ENCODE results near the gene LMOD3.

Gene LMOD3

DNA sequence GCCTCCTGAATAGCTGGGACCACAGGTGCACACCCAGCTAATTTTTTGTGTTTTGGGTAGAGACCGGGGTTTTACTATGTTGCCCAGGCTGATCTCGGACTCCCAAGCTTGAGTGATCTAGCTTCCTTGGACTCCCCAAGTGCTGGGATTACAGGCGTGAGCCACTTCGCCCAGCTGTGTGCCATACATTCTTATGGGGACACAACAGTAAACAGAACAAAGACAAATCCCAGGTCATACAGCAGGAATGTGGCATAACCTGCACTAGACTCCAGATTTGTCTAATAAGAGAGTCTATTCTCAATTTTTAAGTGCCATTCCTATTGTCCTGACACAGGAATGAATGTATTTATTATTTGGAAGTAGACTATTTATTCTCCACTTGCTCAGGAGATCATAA lies 20.0 kb downstream of the LMOD3 start:
- Histone ChIP-seq H3K27ac (replicated peaks) (no peak overlapping the region), H3K4me3 (replicated peaks; ENCODE audit: insufficient read depth, low read length) (no peak overlapping the region), H3K27me3 (ENCODE audit: insufficient read depth, poor library complexity, severe bottlenecking) (no peaks in the 10 kb centered on the region)
- no peak for TF ChIP-seq GABPA (IDR thresholded peaks at IDR 0.05; ENCODE audit: low read depth)
- DNase-seq (ENCODE audit: low read depth in 1 of 2, low spot score in 1 of 2) = no peak

DNA sequence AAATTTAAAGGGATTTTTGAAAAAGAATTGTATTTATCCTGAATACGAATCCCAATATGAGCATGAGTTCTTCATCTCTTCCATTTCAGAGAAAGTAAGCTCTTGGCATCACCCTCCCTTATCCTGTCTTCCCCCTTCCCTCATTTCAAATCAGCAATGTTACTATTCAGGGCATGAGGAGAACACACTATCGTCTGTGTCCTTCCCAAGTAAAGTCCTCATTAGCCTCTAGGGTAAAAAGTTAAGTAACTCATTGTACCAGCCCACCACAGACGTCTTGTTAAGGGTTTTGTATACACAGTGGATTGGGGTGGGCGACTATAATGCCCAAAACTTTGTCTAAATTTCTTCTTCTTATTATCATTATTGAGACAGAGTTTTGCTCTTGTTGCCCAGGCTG lies 22.8 kb downstream of the LMOD3 start:
- Histone ChIP-seq H3K27me3 (ENCODE audit: insufficient read depth, poor library complexity, severe bottlenecking) (no peaks in the 10 kb centered on the region), H3K27ac (replicated peaks) (no peak overlapping the region), H3K4me3 (replicated peaks; ENCODE audit: insufficient read depth, low read length) (no peak overlapping the region)
- TF ChIP-seq SPI1 (IDR thresholded peaks at IDR 0.05; ENCODE audit: borderline replicate concordance, low read depth) (no peak), GABPA (IDR thresholded peaks at IDR 0.05; ENCODE audit: low read depth) (no peak), CTCF (IDR thresholded peaks at IDR 0.05; ENCODE audit: insufficient read depth, low read length) (no peak), POLR2AphosphoS5 (IDR thresholded peaks at IDR 0.05; ENCODE audit: low read depth) (no peak), REST (IDR thresholded peaks at IDR 0.05; ENCODE audit: insufficient replicate concordance, low read depth) (no peak)
- DNase-seq (ENCODE audit: low read depth in 1 of 2, low spot score in 1 of 2) = no peak

- no peak for DNase-seq (ENCODE audit: low read depth in 1 of 2, low spot score in 1 of 2)
- no peak overlapping the region for H3K4me3 ChIP-seq (replicated peaks; ENCODE audit: insufficient read depth, low read length)
- no peak overlapping the region for H3K27ac ChIP-seq (replicated peaks)
- no peaks in the 10 kb centered on the region for H3K27me3 ChIP-seq (ENCODE audit: insufficient read depth, poor library complexity, severe bottlenecking)
- no peak for TF ChIP-seq SPI1 (IDR thresholded peaks at IDR 0.05; ENCODE audit: borderline replicate concordance, low read depth)
- TF ChIP-seq REST (IDR thresholded peaks at IDR 0.05; ENCODE audit: insufficient replicate concordance, low read depth) = no peak
- TF ChIP-seq CTCF (IDR thresholded peaks at IDR 0.05; ENCODE audit: insufficient read depth, low read length) = no peak
These were observed 24.8 kb downstream of the LMOD3 start for GRCh38 chr3:69097407-69098086.

DNA sequence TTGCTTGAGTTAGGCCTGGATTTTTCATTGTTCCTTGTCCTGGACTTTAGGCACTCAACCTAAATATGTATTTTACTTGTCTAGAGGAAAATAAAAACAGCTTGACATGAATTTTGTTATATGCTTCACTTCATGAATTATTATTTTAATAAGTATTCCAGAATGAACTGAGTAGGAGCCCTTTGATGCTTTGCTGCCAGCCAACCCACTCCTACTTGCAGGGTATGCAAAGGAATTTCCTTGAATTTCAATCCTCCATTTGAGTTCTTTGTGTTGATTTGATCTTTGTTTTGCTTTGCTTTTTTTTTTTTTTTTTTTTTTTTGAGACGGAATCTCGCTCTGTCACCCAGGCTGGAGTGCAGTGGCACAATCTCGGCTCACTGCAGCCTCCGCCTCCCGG lies 26.1 kb downstream of the LMOD3 start:
- Histone ChIP-seq H3K27ac (replicated peaks) (peak overlapping the region; percentile 8; the same call in 1 of the 2 replicates), H3K4me3 (replicated peaks; ENCODE audit: insufficient read depth, low read length) (no peak overlapping the region), H3K27me3 (ENCODE audit: insufficient read depth, poor library complexity, severe bottlenecking) (no peaks in the 10 kb centered on the region)
- TF ChIP-seq POLR2AphosphoS5 (IDR thresholded peaks at IDR 0.05; ENCODE audit: low read depth) (no peak), SPI1 (IDR thresholded peaks at IDR 0.05; ENCODE audit: borderline replicate concordance, low read depth) (no peak), CTCF (IDR thresholded peaks at IDR 0.05; ENCODE audit: insufficient read depth, low read length) (no peak), GABPA (IDR thresholded peaks at IDR 0.05; ENCODE audit: low read depth) (no peak), REST (IDR thresholded peaks at IDR 0.05; ENCODE audit: insufficient replicate concordance, low read depth) (no peak)
- DNase-seq (ENCODE audit: low read depth in 1 of 2, low spot score in 1 of 2) = no peak
